K562 (cell line): ENCODE measurements around the gene POU2F3. TPM values are rescaled to one million over a fixed set of nuclear protein-coding genes. Genes with fewer than 3 reads are reported as not detected.

Experiments used
- ATAC-seq: fragments of 200-7000 bp; cut with Tn5 transposase; 3 replicates; pipeline ENCODE4 v1.9.1; 2020; ENCODE audit warnings: moderate library complexity
- BruUV-seq: library from RNA; stranded (reverse); fragments of 400-500 nt; replicated peaks from 2 replicates; lab custom pipeline; 2021; lab: Mats Ljungman, UMichigan
- CTCF ChIA-PET: fragments of 300-600 bp; formaldehyde crosslinking; extraction: SDS; loops from one replicate; lab custom pipeline; 2021; ENCODE audit warnings: low intra/inter-chr PET ratio; lab: Yijun Ruan, JAX
- POLR2A ChIA-PET: fragments of 300-600, 350-650 bp; sonication (Branson Sonifier 250); formaldehyde crosslinking; extraction: SDS; loops from one replicate; lab custom pipeline; 2021; ENCODE audit warnings: antibody characterized with exemption, inconsistent platforms; lab: Yijun Ruan, JAX
- DNase-seq, 4 experiments: peaks; one replicate each; pipeline versions ENCODE4 v3.0.0 to v3.0.0-alpha.2; 2011 to 2018; ENCODE audit warnings: low spot score in 3 of 4, mixed read lengths in 3 of 4; ENCODE audit errors: extremely low read depth in 1 of 4
- FAIRE-seq: peaks from 2 replicates; lab custom pipeline; 2011; peaks lifted over from hg19 to GRCh38; lab: Jason Lieb, UNC
- H2AFZ ChIP-seq: 2 replicates; pipeline ENCODE4 v1.6.0; 2011; ENCODE audit warnings: low read depth, low read length, control low read depth, inconsistent platforms
- H3K27ac ChIP-seq: fragments of 200-600 bp; 3 replicates; pipeline ENCODE4 v1.8.0; 2011; ENCODE audit warnings: low read depth, mild to moderate bottlenecking, control low read depth, inconsistent platforms, low read length, moderate library complexity, mixed read lengths; ENCODE audit errors: extremely low read depth
- H3K27me3 ChIP-seq, 2 experiments: fragments of 300-600 bp in 1 of 2; 2 replicates in 1 of 2; 3 replicates in 1 of 2; pipeline versions ENCODE4 v1.6.0 to v1.8.0; 2011; ENCODE audit warnings: inconsistent platforms in 2 of 2, low read length in 2 of 2, mild to moderate bottlenecking in 1 of 2, mixed read lengths in 1 of 2, moderate library complexity in 1 of 2; ENCODE audit not compliant: control insufficient read depth in 2 of 2, insufficient read depth in 2 of 2
- H3K36me3 ChIP-seq: fragments of 300-600 bp; 3 replicates; pipeline ENCODE4 v1.8.0; 2011; ENCODE audit warnings: mild to moderate bottlenecking, low read length, inconsistent platforms; ENCODE audit not compliant: control insufficient read depth, insufficient read depth
- H3K4me1 ChIP-seq, 2 experiments: fragments of 200-600 bp in 1 of 2; replicated peaks in 1 of 2; 2 replicates in 1 of 2; 3 replicates in 1 of 2; pipeline versions ENCODE4 v1.5.1 to v1.8.0; 2011; ENCODE audit warnings: inconsistent platforms in 2 of 2, low read length in 2 of 2, mild to moderate bottlenecking in 1 of 2, mixed read lengths in 1 of 2, moderate library complexity in 1 of 2; ENCODE audit not compliant: control insufficient read depth in 2 of 2, insufficient read depth in 2 of 2
- H3K4me2 ChIP-seq: 2 replicates; pipeline ENCODE4 v1.6.1; 2011; ENCODE audit warnings: low read length, control low read depth, inconsistent platforms, mixed read lengths; ENCODE audit not compliant: insufficient read depth
- H3K4me3 ChIP-seq: fragments of 200-600 bp; sonication (generic), shearing (Covaris generic); 2 replicates; pipeline ENCODE4 v1.5.1; 2016; ENCODE audit warnings: control low read depth, inconsistent platforms
- H3K79me2 ChIP-seq: fragments of 200-600 bp; 3 replicates; pipeline ENCODE4 v1.8.0; 2011; ENCODE audit warnings: low read length, inconsistent platforms; ENCODE audit not compliant: control insufficient read depth, insufficient read depth
- H3K9ac ChIP-seq, 2 experiments: 2 replicates each; pipeline versions ENCODE4 v1.6.0 to v1.6.1; 2011; ENCODE audit warnings: low read depth in 2 of 2, low read length in 2 of 2, control low read depth in 1 of 2, inconsistent platforms in 1 of 2, mild to moderate bottlenecking in 1 of 2, mixed read lengths in 1 of 2; ENCODE audit not compliant: insufficient read depth in 1 of 2
- H3K9me1 ChIP-seq: one replicate; pipeline ENCODE4 v1.6.0; 2011; ENCODE audit warnings: inconsistent platforms, mild to moderate bottlenecking, low read length, moderate library complexity; ENCODE audit not compliant: control insufficient read depth, insufficient read depth
- H3K9me3 ChIP-seq: replicated peaks from 2 replicates; pipeline ENCODE4 v1.5.1; 2011; ENCODE audit warnings: low read depth, low read length, inconsistent platforms; ENCODE audit not compliant: control insufficient read depth, insufficient read depth
- H4K20me1 ChIP-seq: replicated peaks from 2 replicates; pipeline ENCODE4 v1.6.1; 2011; ENCODE audit warnings: low read length, inconsistent platforms, mixed read lengths; ENCODE audit not compliant: control insufficient read depth, insufficient read depth
- RBFOX2 ChIP-seq: fragments of 200-400 bp; formaldehyde crosslinking; IDR thresholded peaks from 2 replicates; pipeline ENCODE4 v1.6.1; 2017; ENCODE audit warnings: low read depth, mild to moderate bottlenecking, low read length, moderate library complexity
- RERE ChIP-seq: sonication (generic); formaldehyde crosslinking; IDR thresholded peaks from 2 replicates; pipeline ENCODE4 v1.8.0; 2023; ENCODE audit warnings: missing genetic modification reagents, mild to moderate bottlenecking, borderline replicate concordance
- TEAD1 ChIP-seq, 2 experiments: fragments of 450-650 bp in 1 of 2; sonication (generic) in 1 of 2; formaldehyde crosslinking; IDR thresholded peaks; 2 replicates each; pipeline versions ENCODE4 v1.4.0 to v1.8.0; 2020 to 2022; ENCODE audit warnings: mild to moderate bottlenecking in 2 of 2, missing genetic modification reagents in 1 of 2
- ZNF717 ChIP-seq: fragments of 250-450 bp; sonication (Bioruptor Pico); IDR thresholded peaks from 2 replicates; pipeline ENCODE4 v1.5.0; 2021
- WGBS: fragments of 100-300 bp; shearing (Covaris generic); methylation state at CpG from one replicate; pipeline ENCODE4 v1.1.6; 2016; ENCODE audit warnings: low coverage, mixed read lengths; ENCODE audit not compliant: insufficient coverage; ENCODE audit errors: missing lambda C conversion rate; 5-methylcytosine and 5-hydroxymethylcytosine counted together
- in situ Hi-C: fragments of 300-500 bp; cut with MboI; formaldehyde crosslinking; loops from 4 replicates; pipeline ENCODE4 v1.15.0; 2018; ENCODE audit warnings: inconsistent platforms, mixed read lengths
- intact Hi-C: fragments of 100-400 bp; cut with micrococcal nuclease; formaldehyde crosslinking; loops from 2 replicates; pipeline ENCODE4 v1.14.2; 2022
- polyA plus RNA-seq, 8 experiments: library from polyadenylated mRNA; depleted of rRNA in 4 of 8; stranded (reverse) in 5 of 8; unstranded in 3 of 8; fragments of >200 nt; fragmentation: Nextera tagmentation in 2 of 8; fragmentation: Illumina TruSeq in 1 of 8; extraction: Ambion mirVana in 2 of 8; extraction: Trizol in 1 of 8; gene quantifications; 2 replicates each; pipeline versions ENCODE4 v1.2.1 to v1.2.3, GENCODE V29; 2011 to 2014; ENCODE audit warnings: inconsistent platforms in 1 of 8, missing spikeins in 1 of 8
- total RNA-seq, 7 experiments: library from RNA; depleted of rRNA in 6 of 7; stranded (reverse); fragments of >200 nt in 6 of 7; fragmentation: Illumina TruSeq in 2 of 7; extraction: Trizol in 2 of 7; gene quantifications; 2 replicates each; pipeline versions ENCODE4 v1.2.1 to v1.2.3, GENCODE V29; 2011 to 2021; ENCODE audit warnings: low replicate concordance in 1 of 7
- TF ChIP-seq, protein P1 (sequence below): sonication (generic); formaldehyde crosslinking; IDR thresholded peaks from 2 replicates; pipeline ENCODE4 v1.8.0; 2022; ENCODE audit warnings: mild to moderate bottlenecking, low read depth, missing genetic modification reagents

The POU2F3 gene
- total and polyA plus RNA-seq, 9 of the 15 experiments (the other 6 are each of a cell fraction or from before 2014, with no cell fraction given), result not detected

DNA sequence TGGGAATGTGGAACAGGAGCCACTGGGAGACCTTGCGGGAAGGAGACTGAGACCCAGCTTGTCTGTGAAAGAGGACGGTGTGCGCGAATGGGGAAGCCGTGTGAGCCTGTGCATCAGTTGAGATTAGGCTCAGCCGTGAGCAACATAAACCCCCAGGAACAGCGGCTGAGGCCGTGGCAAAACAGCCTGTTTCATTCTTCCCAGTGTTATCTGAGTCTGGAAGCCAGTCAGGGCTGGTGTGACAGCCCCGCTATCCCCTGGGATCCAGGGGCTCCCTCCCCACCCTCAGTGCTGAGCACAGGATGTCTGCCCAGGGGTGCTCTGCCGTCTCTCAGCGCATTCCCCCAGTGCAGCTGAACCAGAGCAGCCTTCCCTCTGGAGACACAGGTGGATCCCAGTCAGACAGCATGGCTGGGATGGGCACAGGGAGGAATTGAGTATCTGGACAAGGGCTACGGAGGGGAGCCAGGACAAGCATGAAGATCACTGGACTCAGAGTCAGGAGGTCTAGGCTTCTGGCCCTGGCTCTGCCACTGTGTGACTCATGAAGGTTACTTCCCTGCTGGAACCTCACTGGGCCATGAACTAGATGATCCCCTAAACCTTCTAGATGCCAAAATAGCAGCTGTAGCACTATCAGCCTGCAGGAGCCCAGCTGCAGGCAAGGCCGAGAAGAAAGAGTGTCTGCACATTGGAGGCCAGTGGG, 20.6 kb upstream of the POU2F3 start (continued):
- TF ChIP-seq, protein P1, sequence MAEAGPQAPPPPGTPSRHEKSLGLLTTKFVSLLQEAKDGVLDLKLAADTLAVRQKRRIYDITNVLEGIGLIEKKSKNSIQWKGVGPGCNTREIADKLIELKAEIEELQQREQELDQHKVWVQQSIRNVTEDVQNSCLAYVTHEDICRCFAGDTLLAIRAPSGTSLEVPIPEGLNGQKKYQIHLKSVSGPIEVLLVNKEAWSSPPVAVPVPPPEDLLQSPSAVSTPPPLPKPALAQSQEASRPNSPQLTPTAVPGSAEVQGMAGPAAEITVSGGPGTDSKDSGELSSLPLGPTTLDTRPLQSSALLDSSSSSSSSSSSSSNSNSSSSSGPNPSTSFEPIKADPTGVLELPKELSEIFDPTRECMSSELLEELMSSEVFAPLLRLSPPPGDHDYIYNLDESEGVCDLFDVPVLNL (CRISPR knock-in tag), result no peak

GRCh38 chr11:120219938-120220746, 19.8 kb upstream of the POU2F3 start:
- Histone ChIP-seq H3K4me2 (no peak overlapping the region), H3K27ac (no peak overlapping the region), H3K9me1 (peaks cover 3% of the 10 kb centered on the region), H3K4me1 (peaks cover 10 to 12% of the 10 kb centered on the region in 2 experiments; a peak in 3 of 5 replicates), H3K79me2 (no peaks in the 10 kb centered on the region), H3K27me3 (no peaks in the 10 kb centered on the region; a peak in 1 of 5 replicates), H2AFZ (no peak overlapping the region), H3K36me3 (0 out of 3 replicates have a peak, but pooled peaks cover 2% of the 10 kb centered on the region), H3K4me3 (no peak overlapping the region), H3K9ac (no peak overlapping the region), H3K9me3 (no peaks in the 10 kb centered on the region), H4K20me1 (peaks cover 34% of the 10 kb centered on the region; the same call in 1 of the 2 replicates)
- CTCF ChIA-PET, result no interaction called here
- TF ChIP-seq RBFOX2 (no peak), RERE (no peak), TEAD1 (CRISPR knock-in tag; IDR thresholded peaks at IDR 0.05) (no peak), ZNF717 (no peak)
- intact Hi-C loops (loop anchor here (10.0 kb wide), 1 partner anchor 865 kb away; no protein-coding TSS in a partner anchor), in situ Hi-C loops (no loop called here)
- FAIRE-seq (no peak), ATAC-seq (no peak), DNase-seq (no peak)
- no TSS peak for BruUV-seq
- POLR2A ChIA-PET, result no interaction called here
- 44% methylated on average over 9 of the region's 9 CpGs for WGBS
